ENCODE results near the gene GALNT11. TPM values are rescaled to one million over a fixed set of nuclear protein-coding genes. Genes with fewer than 3 reads are reported as not detected.

The GALNT11 gene
- total and polyA plus RNA-seq, 4 donors, result 12.0 to 21.8 (median 13.8) TPM

DNA sequence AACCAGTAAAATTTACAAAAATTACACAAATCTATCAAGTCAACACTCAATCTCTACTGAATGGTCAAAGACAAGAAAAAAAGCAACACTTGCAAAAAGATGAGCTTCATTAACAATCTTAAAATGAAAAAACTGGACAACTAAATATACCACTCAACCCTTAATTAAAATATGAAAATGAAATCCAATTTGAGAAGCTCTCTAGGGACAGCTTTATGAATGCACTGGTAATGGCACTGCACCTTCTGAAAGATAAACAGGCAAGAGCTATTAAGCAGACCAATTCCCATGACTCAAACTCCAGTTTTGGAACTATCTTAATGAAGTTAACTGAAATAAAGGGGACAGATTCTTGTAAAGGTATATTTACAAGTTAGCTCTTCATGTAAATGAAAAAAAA, 135.7 kb downstream of the GALNT11 start:
- peaks cover 12 to 61% (median 48%) of the 10 kb centered on the region in 4 donors for H3K36me3 ChIP-seq (ENCODE audit: control insufficient read depth in 4 of 4, insufficient read depth in 3 of 4, low read depth in 1 of 4, low read length in 3 of 4)
- no peak for DNase-seq (ENCODE audit: low spot score)
- TF ChIP-seq RAD21 (IDR thresholded peaks at IDR 0.05) (no peak), HNF4G (IDR thresholded peaks at IDR 0.05) (no peak), FOXA1 (IDR thresholded peaks at IDR 0.05) (no peak), EGR1 (IDR thresholded peaks at IDR 0.05; ENCODE audit: low read depth in 2 of 2) (no peak), HNF4A (conservative IDR thresholded peaks at IDR 0.05) (no peak), TAF1 (conservative IDR thresholded peaks at IDR 0.05) (no peak), YY1 (IDR thresholded peaks at IDR 0.05) (no peak), JUND (IDR thresholded peaks at IDR 0.05) (no peak), FOXA2 (IDR thresholded peaks at IDR 0.05) (no peak), NR2F2 (IDR thresholded peaks at IDR 0.05) (no peak), SP1 (IDR thresholded peaks at IDR 0.05) (no peak), GABPA (IDR thresholded peaks at IDR 0.05 in 1 of 2, conservative IDR thresholded peaks at IDR 0.05 in 1 of 2) (no peak), RXRA (IDR thresholded peaks at IDR 0.05) (no peak)
- TF ChIP-seq, protein P1, sequence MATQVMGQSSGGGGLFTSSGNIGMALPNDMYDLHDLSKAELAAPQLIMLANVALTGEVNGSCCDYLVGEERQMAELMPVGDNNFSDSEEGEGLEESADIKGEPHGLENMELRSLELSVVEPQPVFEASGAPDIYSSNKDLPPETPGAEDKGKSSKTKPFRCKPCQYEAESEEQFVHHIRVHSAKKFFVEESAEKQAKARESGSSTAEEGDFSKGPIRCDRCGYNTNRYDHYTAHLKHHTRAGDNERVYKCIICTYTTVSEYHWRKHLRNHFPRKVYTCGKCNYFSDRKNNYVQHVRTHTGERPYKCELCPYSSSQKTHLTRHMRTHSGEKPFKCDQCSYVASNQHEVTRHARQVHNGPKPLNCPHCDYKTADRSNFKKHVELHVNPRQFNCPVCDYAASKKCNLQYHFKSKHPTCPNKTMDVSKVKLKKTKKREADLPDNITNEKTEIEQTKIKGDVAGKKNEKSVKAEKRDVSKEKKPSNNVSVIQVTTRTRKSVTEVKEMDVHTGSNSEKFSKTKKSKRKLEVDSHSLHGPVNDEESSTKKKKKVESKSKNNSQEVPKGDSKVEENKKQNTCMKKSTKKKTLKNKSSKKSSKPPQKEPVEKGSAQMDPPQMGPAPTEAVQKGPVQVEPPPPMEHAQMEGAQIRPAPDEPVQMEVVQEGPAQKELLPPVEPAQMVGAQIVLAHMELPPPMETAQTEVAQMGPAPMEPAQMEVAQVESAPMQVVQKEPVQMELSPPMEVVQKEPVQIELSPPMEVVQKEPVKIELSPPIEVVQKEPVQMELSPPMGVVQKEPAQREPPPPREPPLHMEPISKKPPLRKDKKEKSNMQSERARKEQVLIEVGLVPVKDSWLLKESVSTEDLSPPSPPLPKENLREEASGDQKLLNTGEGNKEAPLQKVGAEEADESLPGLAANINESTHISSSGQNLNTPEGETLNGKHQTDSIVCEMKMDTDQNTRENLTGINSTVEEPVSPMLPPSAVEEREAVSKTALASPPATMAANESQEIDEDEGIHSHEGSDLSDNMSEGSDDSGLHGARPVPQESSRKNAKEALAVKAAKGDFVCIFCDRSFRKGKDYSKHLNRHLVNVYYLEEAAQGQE (IDR thresholded peaks at IDR 0.05), result no peak
- TF ChIP-seq, protein P2, sequence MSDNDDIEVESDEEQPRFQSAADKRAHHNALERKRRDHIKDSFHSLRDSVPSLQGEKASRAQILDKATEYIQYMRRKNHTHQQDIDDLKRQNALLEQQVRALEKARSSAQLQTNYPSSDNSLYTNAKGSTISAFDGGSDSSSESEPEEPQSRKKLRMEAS (IDR thresholded peaks at IDR 0.05), result no peak
- TF ChIP-seq, protein P3, sequence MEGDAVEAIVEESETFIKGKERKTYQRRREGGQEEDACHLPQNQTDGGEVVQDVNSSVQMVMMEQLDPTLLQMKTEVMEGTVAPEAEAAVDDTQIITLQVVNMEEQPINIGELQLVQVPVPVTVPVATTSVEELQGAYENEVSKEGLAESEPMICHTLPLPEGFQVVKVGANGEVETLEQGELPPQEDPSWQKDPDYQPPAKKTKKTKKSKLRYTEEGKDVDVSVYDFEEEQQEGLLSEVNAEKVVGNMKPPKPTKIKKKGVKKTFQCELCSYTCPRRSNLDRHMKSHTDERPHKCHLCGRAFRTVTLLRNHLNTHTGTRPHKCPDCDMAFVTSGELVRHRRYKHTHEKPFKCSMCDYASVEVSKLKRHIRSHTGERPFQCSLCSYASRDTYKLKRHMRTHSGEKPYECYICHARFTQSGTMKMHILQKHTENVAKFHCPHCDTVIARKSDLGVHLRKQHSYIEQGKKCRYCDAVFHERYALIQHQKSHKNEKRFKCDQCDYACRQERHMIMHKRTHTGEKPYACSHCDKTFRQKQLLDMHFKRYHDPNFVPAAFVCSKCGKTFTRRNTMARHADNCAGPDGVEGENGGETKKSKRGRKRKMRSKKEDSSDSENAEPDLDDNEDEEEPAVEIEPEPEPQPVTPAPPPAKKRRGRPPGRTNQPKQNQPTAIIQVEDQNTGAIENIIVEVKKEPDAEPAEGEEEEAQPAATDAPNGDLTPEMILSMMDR (IDR thresholded peaks at IDR 0.05; ENCODE audit: low read depth, low read length, missing input control), result no peak
- TF ChIP-seq, protein P4, sequence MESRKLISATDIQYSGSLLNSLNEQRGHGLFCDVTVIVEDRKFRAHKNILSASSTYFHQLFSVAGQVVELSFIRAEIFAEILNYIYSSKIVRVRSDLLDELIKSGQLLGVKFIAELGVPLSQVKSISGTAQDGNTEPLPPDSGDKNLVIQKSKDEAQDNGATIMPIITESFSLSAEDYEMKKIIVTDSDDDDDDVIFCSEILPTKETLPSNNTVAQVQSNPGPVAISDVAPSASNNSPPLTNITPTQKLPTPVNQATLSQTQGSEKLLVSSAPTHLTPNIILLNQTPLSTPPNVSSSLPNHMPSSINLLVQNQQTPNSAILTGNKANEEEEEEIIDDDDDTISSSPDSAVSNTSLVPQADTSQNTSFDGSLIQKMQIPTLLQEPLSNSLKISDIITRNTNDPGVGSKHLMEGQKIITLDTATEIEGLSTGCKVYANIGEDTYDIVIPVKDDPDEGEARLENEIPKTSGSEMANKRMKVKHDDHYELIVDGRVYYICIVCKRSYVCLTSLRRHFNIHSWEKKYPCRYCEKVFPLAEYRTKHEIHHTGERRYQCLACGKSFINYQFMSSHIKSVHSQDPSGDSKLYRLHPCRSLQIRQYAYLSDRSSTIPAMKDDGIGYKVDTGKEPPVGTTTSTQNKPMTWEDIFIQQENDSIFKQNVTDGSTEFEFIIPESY (IDR thresholded peaks at IDR 0.05), result no peak

DNA sequence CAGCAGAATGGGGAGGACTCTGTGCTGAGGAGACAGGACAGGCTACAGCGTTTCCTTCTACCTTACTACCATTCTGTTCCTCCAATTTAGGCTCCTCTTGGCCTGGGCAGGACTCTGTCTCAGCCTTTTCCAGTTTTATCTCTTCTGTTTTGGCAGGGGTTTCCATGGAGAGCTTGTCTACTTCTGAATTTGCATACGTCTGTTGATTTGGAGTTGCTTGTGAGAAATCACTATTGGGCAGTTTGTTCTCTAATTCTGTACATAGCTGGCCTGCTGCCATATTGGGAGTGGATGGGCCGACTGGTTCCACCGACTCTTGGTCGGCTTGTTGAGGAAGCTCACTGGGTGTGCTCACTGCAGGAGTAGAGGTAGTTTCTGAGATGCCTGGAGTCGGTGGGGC, 136.8 kb downstream of the GALNT11 start:
- WGBS, result 83% methylated on average over 6 of the region's 6 CpGs
- peaks cover 11 to 68% (median 54%) of the 10 kb centered on the region in 4 donors for H3K36me3 ChIP-seq (ENCODE audit: control insufficient read depth in 4 of 4, insufficient read depth in 3 of 4, low read depth in 1 of 4, low read length in 3 of 4)
- no peak for TF ChIP-seq SP1 (IDR thresholded peaks at IDR 0.05)
- no peak for TF ChIP-seq JUND (IDR thresholded peaks at IDR 0.05)
- TF ChIP-seq, protein P1 (IDR thresholded peaks at IDR 0.05), result no peak
- no peak for TF ChIP-seq FOXA1 (IDR thresholded peaks at IDR 0.05)
- TF ChIP-seq, protein P4 (IDR thresholded peaks at IDR 0.05), result no peak
- TF ChIP-seq, protein P2 (IDR thresholded peaks at IDR 0.05), result no peak
- TF ChIP-seq HNF4A (conservative IDR thresholded peaks at IDR 0.05), result no peak
- TF ChIP-seq YY1 (IDR thresholded peaks at IDR 0.05), result no peak
- no peak for TF ChIP-seq GABPA (IDR thresholded peaks at IDR 0.05 in 1 of 2, conservative IDR thresholded peaks at IDR 0.05 in 1 of 2)
- TF ChIP-seq FOXA2 (IDR thresholded peaks at IDR 0.05), result no peak
- TF ChIP-seq RXRA (IDR thresholded peaks at IDR 0.05), result no peak
- no peak for TF ChIP-seq RAD21 (IDR thresholded peaks at IDR 0.05)
- no peaks in the 10 kb centered on the region for H3K27me3 ChIP-seq (ENCODE audit: control insufficient read depth in 4 of 4, insufficient read depth in 4 of 4, low read length in 3 of 4)
- H3K4me3 ChIP-seq (ENCODE audit: low read depth in 1 of 3, low read length in 3 of 3), result no peak overlapping the region
- no peak overlapping the region for H3K9ac ChIP-seq (ENCODE audit: low read depth in 1 of 2, low read length in 2 of 2)
- DNase-seq (ENCODE audit: low spot score), result no peak
- no peaks in the 10 kb centered on the region for H3K4me1 ChIP-seq (ENCODE audit: control insufficient read depth in 4 of 4, insufficient read depth in 4 of 4, low read length in 3 of 4)
- no peak overlapping the region for H3K27ac ChIP-seq (ENCODE audit: low read depth in 1 of 2, low read length in 2 of 2)
- H3K9me3 ChIP-seq (ENCODE audit: control insufficient read depth in 4 of 4, low read length in 3 of 4), result no peaks in the 10 kb centered on the region

More for the DNA sequence above, 135.7 kb downstream of the GALNT11 start:
- Histone ChIP-seq H3K9me3 (ENCODE audit: control insufficient read depth in 4 of 4, low read length in 3 of 4) (no peaks in the 10 kb centered on the region), H3K27ac (ENCODE audit: low read depth in 1 of 2, low read length in 2 of 2) (no peak overlapping the region), H3K4me3 (ENCODE audit: low read depth in 1 of 3, low read length in 3 of 3) (no peak overlapping the region), H3K4me1 (ENCODE audit: control insufficient read depth in 4 of 4, insufficient read depth in 4 of 4, low read length in 3 of 4) (no peaks in the 10 kb centered on the region), H3K27me3 (ENCODE audit: control insufficient read depth in 4 of 4, insufficient read depth in 4 of 4, low read length in 3 of 4) (no peaks in the 10 kb centered on the region), H3K9ac (ENCODE audit: low read depth in 1 of 2, low read length in 2 of 2) (no peak overlapping the region)
